Measurements from ENCODE around the gene ZNF135. TPM values are rescaled to one million over a fixed set of nuclear protein-coding genes. Genes with fewer than 3 reads are reported as not detected.

The ZNF135 gene
- total RNA-seq, 4 donors from 2014 or later: 6.2 to 18.6 (median 15.3) TPM

- H3K27ac ChIP-seq: no peak overlapping the region
- no peak overlapping the region for H3K4me3 ChIP-seq
- TF ChIP-seq CTCF (IDR thresholded peaks at IDR 0.05) (no peak), POLR2A (IDR thresholded peaks at IDR 0.05) (no peak)
- no peaks in the 10 kb centered on the region for H3K27me3 ChIP-seq
- H3K9me3 ChIP-seq: peaks cover 0 to 36% of the 10 kb centered on the region in 2 donors
- H3K36me3 ChIP-seq: no peaks in the 10 kb centered on the region
- DNase-seq: no peak
- intact Hi-C loops (cut with DNase I; ENCODE audit: low total_unique reads): no loop called here
- no peaks in the 10 kb centered on the region for H3K4me1 ChIP-seq
Measured at GRCh38 chr19:58086825-58087710, 28.0 kb downstream of the ZNF135 start.

GRCh38 chr19:58088521-58089052, 29.5 kb downstream of the ZNF135 start:
- intact Hi-C loops (cut with DNase I; ENCODE audit: low total_unique reads): no loop called here
- Histone ChIP-seq H3K27me3 (no peaks in the 10 kb centered on the region), H3K36me3 (no peaks in the 10 kb centered on the region), H3K27ac (no peak overlapping the region), H3K9me3 (peaks cover 0 to 21% of the 10 kb centered on the region in 2 donors), H3K4me3 (no peak overlapping the region), H3K4me1 (no peaks in the 10 kb centered on the region)
- DNase-seq: no peak
- no peak for TF ChIP-seq CTCF (IDR thresholded peaks at IDR 0.05)
- no peak for TF ChIP-seq POLR2A (IDR thresholded peaks at IDR 0.05)

- Histone ChIP-seq H3K4me3 (no peak overlapping the region), H3K27ac (no peak overlapping the region), H3K36me3 (no peaks in the 10 kb centered on the region), H3K27me3 (no peaks in the 10 kb centered on the region), H3K4me1 (no peaks in the 10 kb centered on the region), H3K9me3 (peaks cover 0 to 8% of the 10 kb centered on the region in 2 donors)
- intact Hi-C loops (cut with DNase I; ENCODE audit: low total_unique reads): no loop called here
- no peak for DNase-seq
- TF ChIP-seq POLR2A (IDR thresholded peaks at IDR 0.05): no peak
- no peak for TF ChIP-seq CTCF (IDR thresholded peaks at IDR 0.05)
Measured at GRCh38 chr19:58089846-58090245, 30.8 kb downstream of the ZNF135 start.

- Histone ChIP-seq H3K9me3 (peaks cover 0 to 5% of the 10 kb centered on the region in 2 donors), H3K36me3 (no peaks in the 10 kb centered on the region), H3K4me3 (no peak overlapping the region), H3K27me3 (no peaks in the 10 kb centered on the region), H3K27ac (no peak overlapping the region), H3K4me1 (no peaks in the 10 kb centered on the region)
- TF ChIP-seq CTCF (IDR thresholded peaks at IDR 0.05) (no peak), POLR2A (IDR thresholded peaks at IDR 0.05) (no peak)
- DNase-seq: no peak
- intact Hi-C loops (cut with DNase I; ENCODE audit: low total_unique reads): no loop called here
Measured at GRCh38 chr19:58091251-58091995, 32.3 kb downstream of the ZNF135 start.
